Nephron (organoid): ENCODE data around the gene DSTN.

Experiments used
- H3K27ac Mint-ChIP-seq, 3 experiments: 2 replicates each; pipeline ENCODE4 v1.8.0; 2020; ENCODE audit warnings: mixed read lengths in 3 of 3, mild to moderate bottlenecking in 2 of 3, moderate library complexity in 1 of 3
- H3K27me3 Mint-ChIP-seq: 2 replicates; pipeline ENCODE4 v1.8.0; 2021; ENCODE audit warnings: low read depth, mild to moderate bottlenecking, moderate library complexity, mixed read lengths
- H3K36me3 Mint-ChIP-seq: 2 replicates; pipeline ENCODE4 v1.8.0; 2020; ENCODE audit warnings: low read depth, mixed read lengths
- H3K4me1 Mint-ChIP-seq: 2 replicates; pipeline ENCODE4 v1.8.0; 2020; ENCODE audit warnings: mixed read lengths
- H3K4me3 Mint-ChIP-seq, 3 experiments: 2 replicates each; pipeline ENCODE4 v1.8.0; 2020; ENCODE audit warnings: mild to moderate bottlenecking in 3 of 3, mixed read lengths in 3 of 3, moderate library complexity in 2 of 3
- H3K9me3 Mint-ChIP-seq: 2 replicates; pipeline ENCODE4 v1.8.0; 2020; ENCODE audit warnings: mixed read lengths
- TF ChIP-seq, protein P1 (sequence below), 3 experiments: fragments of 200-600 bp; sonication (generic); IDR thresholded peaks; one replicate each; pipeline ENCODE4 v1.5.0; 2021; ENCODE audit warnings: antibody characterized with exemption in 3 of 3; ENCODE audit not compliant: unreplicated experiment in 3 of 3

Gene DSTN

DNA sequence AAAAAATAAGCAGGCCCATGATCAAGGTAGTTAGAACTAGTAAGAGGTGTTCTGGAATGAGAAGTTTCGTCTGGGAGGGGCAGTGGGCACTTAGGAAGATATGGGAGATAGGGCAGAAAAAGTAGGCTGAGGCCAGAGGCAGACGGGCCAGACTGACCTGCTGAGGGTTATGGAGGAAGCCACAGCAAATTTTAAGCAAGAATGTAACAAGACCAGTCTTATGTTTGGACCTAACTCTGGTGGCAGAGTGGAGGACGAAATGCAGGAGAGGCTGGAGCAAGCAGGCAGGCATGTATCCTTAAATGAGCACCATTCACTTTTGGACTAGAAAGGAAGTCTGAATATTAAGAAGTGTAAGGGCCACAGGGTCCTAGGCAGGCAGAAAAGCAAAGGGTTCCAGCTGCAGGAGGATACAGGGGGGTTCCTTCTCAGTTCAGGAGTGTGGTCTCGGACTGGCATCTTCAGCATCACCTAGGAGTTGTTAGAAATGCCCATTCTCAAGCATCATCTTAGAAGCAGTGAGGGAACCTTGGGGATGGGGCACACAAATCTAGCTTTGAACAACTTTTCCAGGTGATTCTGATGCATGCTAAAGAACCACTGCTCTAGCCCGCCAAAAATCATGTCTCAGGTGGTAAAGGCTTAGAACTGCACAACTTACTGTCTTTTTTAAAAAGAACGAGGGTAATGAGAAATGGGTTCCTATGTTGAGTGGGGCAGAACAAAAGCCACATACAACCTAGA lies 1.7 kb upstream of the DSTN start:
- no peaks in the 10 kb centered on the region for H3K27me3 Mint-ChIP-seq
- no peaks in the 10 kb centered on the region for H3K36me3 Mint-ChIP-seq
- H3K27ac Mint-ChIP-seq = peak overlapping the region; percentile 86 to 90 (median 87)
- TF ChIP-seq, protein P1, sequence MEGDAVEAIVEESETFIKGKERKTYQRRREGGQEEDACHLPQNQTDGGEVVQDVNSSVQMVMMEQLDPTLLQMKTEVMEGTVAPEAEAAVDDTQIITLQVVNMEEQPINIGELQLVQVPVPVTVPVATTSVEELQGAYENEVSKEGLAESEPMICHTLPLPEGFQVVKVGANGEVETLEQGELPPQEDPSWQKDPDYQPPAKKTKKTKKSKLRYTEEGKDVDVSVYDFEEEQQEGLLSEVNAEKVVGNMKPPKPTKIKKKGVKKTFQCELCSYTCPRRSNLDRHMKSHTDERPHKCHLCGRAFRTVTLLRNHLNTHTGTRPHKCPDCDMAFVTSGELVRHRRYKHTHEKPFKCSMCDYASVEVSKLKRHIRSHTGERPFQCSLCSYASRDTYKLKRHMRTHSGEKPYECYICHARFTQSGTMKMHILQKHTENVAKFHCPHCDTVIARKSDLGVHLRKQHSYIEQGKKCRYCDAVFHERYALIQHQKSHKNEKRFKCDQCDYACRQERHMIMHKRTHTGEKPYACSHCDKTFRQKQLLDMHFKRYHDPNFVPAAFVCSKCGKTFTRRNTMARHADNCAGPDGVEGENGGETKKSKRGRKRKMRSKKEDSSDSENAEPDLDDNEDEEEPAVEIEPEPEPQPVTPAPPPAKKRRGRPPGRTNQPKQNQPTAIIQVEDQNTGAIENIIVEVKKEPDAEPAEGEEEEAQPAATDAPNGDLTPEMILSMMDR (IDR thresholded peaks at IDR 0.05; ENCODE audit: unreplicated experiment in 3 of 3) = no peak
- H3K4me1 Mint-ChIP-seq = peaks cover 28% of the 10 kb centered on the region
- H3K9me3 Mint-ChIP-seq = no peaks in the 10 kb centered on the region
- peak overlapping the region; percentile 96 to 97 (median 96) for H3K4me3 Mint-ChIP-seq

DNA sequence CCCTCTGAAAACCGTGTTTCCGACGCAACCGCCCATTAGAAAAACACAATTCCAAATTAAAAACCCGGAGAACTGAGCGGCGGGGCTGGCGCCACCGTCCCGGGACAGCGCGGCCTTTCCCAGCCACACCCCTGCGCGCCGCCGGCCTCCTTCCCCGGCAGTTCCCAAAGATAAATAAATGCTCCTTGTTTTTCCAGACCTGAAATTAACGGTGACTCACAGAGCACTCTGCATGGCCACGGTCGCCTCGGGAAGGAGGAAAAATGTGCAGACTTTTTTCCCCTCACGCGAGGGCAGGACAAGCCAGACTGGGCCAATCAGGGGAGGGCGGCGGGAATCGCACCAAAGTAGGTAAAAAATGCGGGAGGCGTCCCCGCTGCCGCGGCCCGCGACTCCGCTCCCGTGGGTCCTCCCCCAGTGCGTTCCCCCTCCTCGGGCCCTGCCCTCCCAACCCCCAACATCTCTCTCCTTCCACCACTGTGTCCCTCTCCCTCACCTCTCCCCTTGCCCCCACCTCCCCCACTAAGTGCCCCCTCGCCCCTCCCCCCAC lies 828 bp upstream of the DSTN start:
- TF ChIP-seq, protein P1 (IDR thresholded peaks at IDR 0.05; ENCODE audit: unreplicated experiment in 3 of 3) = no peak
- Mint-ChIP-seq H3K27me3 (no peaks in the 10 kb centered on the region), H3K4me1 (peaks cover 33% of the 10 kb centered on the region), H3K9me3 (no peaks in the 10 kb centered on the region), H3K36me3 (no peaks in the 10 kb centered on the region), H3K4me3 (peak overlapping the region; percentile 96 to 97 (median 96)), H3K27ac (peak overlapping the region; percentile 86 to 90 (median 87))

DNA sequence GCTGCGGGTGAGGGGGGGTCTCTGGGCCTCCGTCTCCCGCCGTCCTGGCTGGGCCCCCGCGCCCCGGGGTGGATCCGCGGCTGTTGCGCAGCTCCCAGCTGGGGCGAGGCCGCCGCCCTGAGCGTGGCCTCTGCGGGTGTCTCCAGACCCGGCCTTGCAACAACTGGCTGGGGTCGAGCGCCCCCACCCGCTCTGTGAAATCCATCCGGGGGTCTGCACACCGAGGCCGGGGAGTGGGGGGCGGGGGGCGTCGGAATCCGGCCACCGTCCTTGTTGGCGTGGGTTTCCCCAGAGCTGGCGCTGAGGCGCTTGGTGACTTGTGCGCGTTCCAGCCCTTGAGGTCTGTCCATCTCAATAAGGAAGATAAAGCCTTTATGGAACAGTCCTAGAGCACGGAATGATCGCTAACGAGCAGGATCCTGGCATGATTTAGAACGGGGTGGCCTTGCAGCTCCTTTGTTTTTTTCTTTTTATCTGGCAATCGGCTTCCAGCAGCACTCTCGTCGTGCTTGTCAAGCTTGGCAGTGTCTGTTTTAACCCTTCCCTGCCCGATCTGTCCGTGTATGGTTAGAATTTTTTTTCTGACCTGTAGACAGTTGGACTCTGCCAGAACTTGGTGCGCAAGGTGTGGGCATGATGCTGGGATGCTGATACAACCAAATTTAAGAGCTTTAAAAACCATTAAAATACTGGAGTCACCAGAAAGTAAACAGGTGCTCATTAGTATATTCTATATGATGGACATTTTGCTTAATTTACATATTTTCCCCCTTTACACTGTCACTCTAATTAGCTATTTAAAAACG lies 675 bp downstream of the DSTN start:
- peaks cover 33% of the 10 kb centered on the region for H3K4me1 Mint-ChIP-seq

GRCh38 chr20:17571153-17571527 lies 1.3 kb downstream of the DSTN start:
- Mint-ChIP-seq H3K36me3 (peaks cover 2% of the 10 kb centered on the region), H3K27me3 (no peaks in the 10 kb centered on the region), H3K4me1 (peaks cover 38% of the 10 kb centered on the region), H3K4me3 (peak overlapping the region; percentile 94 to 97 (median 96)), H3K27ac (peak overlapping the region; percentile 86 to 92 (median 87)), H3K9me3 (no peaks in the 10 kb centered on the region)
- TF ChIP-seq, protein P1 (IDR thresholded peaks at IDR 0.05; ENCODE audit: unreplicated experiment in 3 of 3) = no peak

More for the DNA sequence above, 675 bp downstream of the DSTN start:
- TF ChIP-seq, protein P1 (IDR thresholded peaks at IDR 0.05; ENCODE audit: unreplicated experiment in 3 of 3) = no peak
- H3K27ac Mint-ChIP-seq = peak overlapping the region; percentile 86 to 92 (median 87)
- no peaks in the 10 kb centered on the region for H3K9me3 Mint-ChIP-seq
- H3K4me3 Mint-ChIP-seq = peak overlapping the region; percentile 94 to 97 (median 96)
- no peaks in the 10 kb centered on the region for H3K36me3 Mint-ChIP-seq
- H3K27me3 Mint-ChIP-seq = no peaks in the 10 kb centered on the region

GRCh38 chr20:17572034-17572638 lies 2.3 kb downstream of the DSTN start:
- H3K27ac Mint-ChIP-seq = peak overlapping the region; percentile 44 to 87 (median 69)

More at GRCh38 chr20:17572034-17572638, 2.3 kb downstream of the DSTN start:
- Mint-ChIP-seq H3K4me1 (peaks cover 40% of the 10 kb centered on the region), H3K36me3 (peaks cover 4% of the 10 kb centered on the region), H3K9me3 (no peaks in the 10 kb centered on the region), H3K4me3 (peak overlapping the region; percentile 66 to 97 (median 96)), H3K27me3 (no peaks in the 10 kb centered on the region)
- TF ChIP-seq, protein P1 (IDR thresholded peaks at IDR 0.05; ENCODE audit: unreplicated experiment in 3 of 3) = no peak
